ENCODE measurements around the gene TMEM179B. TPM values are rescaled to one million over a fixed set of nuclear protein-coding genes. Genes with fewer than 3 reads are reported as not detected.

The TMEM179B gene
- total and polyA plus RNA-seq, 9 of the 15 experiments (the other 6 are each of a cell fraction or from before 2014, with no cell fraction given) = 27.7 to 105 (median 37.0) TPM

- TF ChIP-seq TOE1 (IDR thresholded peaks at IDR 0.05; ENCODE audit: borderline replicate concordance) = peak; percentile 36; the same call in 1 of the 2 replicates
- TF ChIP-seq TOE1 (CRISPR knock-in tag; IDR thresholded peaks at IDR 0.05; ENCODE audit: borderline replicate concordance, low read depth) = no peak
- TF ChIP-seq OTX1 (CRISPR knock-in tag; IDR thresholded peaks at IDR 0.05) = no peak
- TF ChIP-seq ZSCAN32 (CRISPR knock-in tag; IDR thresholded peaks at IDR 0.05) = no peak
- no peak for TF ChIP-seq KAT2B (IDR thresholded peaks at IDR 0.05; ENCODE audit: low read depth, low read length)
- no peak for TF ChIP-seq ATF2 (CRISPR knock-in tag; IDR thresholded peaks at IDR 0.05)
- TF ChIP-seq E2F4 (CRISPR knock-in tag; IDR thresholded peaks at IDR 0.05; ENCODE audit: low read depth) = no peak
- peak; percentile 78 for TF ChIP-seq PCBP1 (IDR thresholded peaks at IDR 0.05; ENCODE audit: low read depth, low read length, poor library complexity, severe bottlenecking)
- TF ChIP-seq PCBP2 (IDR thresholded peaks at IDR 0.05; ENCODE audit: low read depth, low read length, poor library complexity, severe bottlenecking) = no peak
- peak; percentile 72; the same call in 1 of the 2 replicates for TF ChIP-seq BACH1 (tag; IDR thresholded peaks at IDR 0.05)
- peak; percentile 80 for TF ChIP-seq SP1 (CRISPR knock-in tag; IDR thresholded peaks at IDR 0.05)
- TF ChIP-seq JUND (IDR thresholded peaks at IDR 0.05; ENCODE audit: borderline replicate concordance, low read depth, low read length) = peak; percentile 72
- peak; percentile 38; the same call in 1 of the 3 replicates for TF ChIP-seq JUND (tag; IDR thresholded peaks at IDR 0.05; ENCODE audit: borderline replicate concordance, low read depth, low read length)
- TF ChIP-seq ZNF583 (CRISPR knock-in tag; IDR thresholded peaks at IDR 0.05) = no peak
- TF ChIP-seq ZBTB1 (CRISPR knock-in tag; IDR thresholded peaks at IDR 0.05; ENCODE audit: borderline replicate concordance, low read depth) = no peak
- no peak for TF ChIP-seq ESRRB (CRISPR knock-in tag; IDR thresholded peaks at IDR 0.05; ENCODE audit: borderline replicate concordance)
- peak; percentile 99 for TF ChIP-seq MYC (IDR thresholded peaks at IDR 0.05; ENCODE audit: low read depth, low read length)
- TF ChIP-seq MYC (CRISPR knock-in tag; IDR thresholded peaks at IDR 0.05; ENCODE audit: borderline replicate concordance, low read depth) = peak; percentile 94
- no peak for TF ChIP-seq ZNF282 (CRISPR knock-in tag; IDR thresholded peaks at IDR 0.05)
- TF ChIP-seq ZNF134 (CRISPR knock-in tag; conservative IDR thresholded peaks at IDR 0.05) = no peak
- TF ChIP-seq MAFG (tag; conservative IDR thresholded peaks at IDR 0.05) = no peak
- no peak for TF ChIP-seq ESRRA (IDR thresholded peaks at IDR 0.05; ENCODE audit: borderline replicate concordance, low read depth)
- no peak for TF ChIP-seq ZNF444 (CRISPR knock-in tag; IDR thresholded peaks at IDR 0.05)
- TF ChIP-seq MAX (CRISPR knock-in tag; IDR thresholded peaks at IDR 0.05) = peak; percentile 99
- TF ChIP-seq HMBOX1 (IDR thresholded peaks at IDR 0.05) = no peak
- no peak for TF ChIP-seq DPF2 (IDR thresholded peaks at IDR 0.05)
Measured at GRCh38 chr11:62839050-62839945, 52.1 kb downstream of the TMEM179B start, which contains the start of gene WDR74 (continued).
